IMR-90 (cell line): ENCODE results near the gene CYP11A1. TPM values are rescaled to one million over a fixed set of nuclear protein-coding genes. Genes with fewer than 3 reads are reported as not detected.

Source experiments
- ATAC-seq: fragments of 200-7000 bp; cut with Tn5 transposase; 2 replicates; pipeline ENCODE4 v1.9.1; 2020; ENCODE audit warnings: low read depth, mild to moderate bottlenecking, moderate library complexity
- BruUV-seq: library from RNA; stranded (reverse); fragments of 400-500 nt; replicated peaks from 2 replicates; lab custom pipeline; 2021; lab: Mats Ljungman, UMichigan
- CTCF ChIA-PET: fragments of 300-600 bp; formaldehyde crosslinking; extraction: SDS; loops from one replicate; lab custom pipeline; 2021; ENCODE audit warnings: antibody characterized with exemption; lab: Yijun Ruan, JAX
- POLR2A ChIA-PET: fragments of 300-600 bp; sonication (Branson Sonifier 250); formaldehyde crosslinking; loops from one replicate; lab custom pipeline; 2022; ENCODE audit warnings: antibody characterized with exemption; ENCODE audit not compliant: unreplicated experiment; lab: Charles Lee
- DNase-seq: peaks from one replicate; pipeline ENCODE4 v3.0.0; 2013
- H2AFZ ChIP-seq: replicated peaks from 2 replicates; pipeline ENCODE3; 2013; ENCODE audit warnings: low read length, mild to moderate bottlenecking; ENCODE audit not compliant: poor library complexity
- H2AK5ac ChIP-seq: 2 replicates; pipeline ENCODE4 v1.6.1; 2013; ENCODE audit warnings: low read depth, low read length, inconsistent platforms
- H2AK9ac ChIP-seq: replicated peaks from 2 replicates; pipeline ENCODE3; 2013; ENCODE audit warnings: mild to moderate bottlenecking, low read depth, low read length, moderate library complexity; ENCODE audit not compliant: poor library complexity
- H2BK120ac ChIP-seq: 2 replicates; pipeline ENCODE4 v1.6.1; 2013; ENCODE audit warnings: low read depth, low read length, inconsistent platforms
- H2BK15ac ChIP-seq: 3 replicates; pipeline ENCODE4 v1.6.1; 2013; ENCODE audit warnings: low read depth, low read length, inconsistent platforms
- H2BK20ac ChIP-seq: 2 replicates; pipeline ENCODE4 v1.6.1; 2013; ENCODE audit warnings: low read depth, mild to moderate bottlenecking, inconsistent platforms, low read length, moderate library complexity
- H2BK5ac ChIP-seq: 2 replicates; pipeline ENCODE4 v1.6.1; 2013; ENCODE audit warnings: mild to moderate bottlenecking, low read depth, low read length, inconsistent platforms; ENCODE audit not compliant: poor library complexity, severe bottlenecking
- H3K14ac ChIP-seq: replicated peaks from 2 replicates; pipeline ENCODE4 v1.6.1; 2013; ENCODE audit warnings: low read depth, low read length, inconsistent platforms
- H3K18ac ChIP-seq: 2 replicates; pipeline ENCODE4 v1.6.1; 2013; ENCODE audit warnings: low read depth, low read length, control low read depth
- H3K23ac ChIP-seq: 2 replicates; pipeline ENCODE4 v1.6.1; 2013; ENCODE audit warnings: low read depth, low read length, inconsistent platforms
- H3K27ac ChIP-seq: 2 replicates; pipeline ENCODE4 v1.5.1; 2013; ENCODE audit warnings: mild to moderate bottlenecking, control low read depth, low read length; ENCODE audit not compliant: insufficient read depth
- H3K27me3 ChIP-seq: 2 replicates; pipeline ENCODE4 v1.6.1; 2013; ENCODE audit warnings: low read length; ENCODE audit not compliant: control insufficient read depth, insufficient read depth
- H3K36me3 ChIP-seq: 2 replicates; pipeline ENCODE4 v1.6.1; 2013; ENCODE audit warnings: low read length, mixed read lengths; ENCODE audit not compliant: control insufficient read depth, insufficient read depth
- H3K4ac ChIP-seq: 2 replicates; pipeline ENCODE4 v1.6.1; 2013; ENCODE audit warnings: low read depth, low read length, inconsistent platforms
- H3K4me1 ChIP-seq: 2 replicates; pipeline ENCODE4 v1.6.1; 2013; ENCODE audit warnings: low read length, mixed read lengths; ENCODE audit not compliant: control insufficient read depth, insufficient read depth
- H3K4me2 ChIP-seq: 2 replicates; pipeline ENCODE4 v1.6.1; 2013; ENCODE audit warnings: low read depth, mild to moderate bottlenecking, control low read depth, low read length, moderate library complexity
- H3K4me3 ChIP-seq: 2 replicates; pipeline ENCODE4 v1.5.1; 2013; ENCODE audit warnings: low read depth, mild to moderate bottlenecking, control low read depth, low read length, moderate library complexity; ENCODE audit not compliant: insufficient read depth
- H3K56ac ChIP-seq: 2 replicates; pipeline ENCODE4 v1.6.1; 2013; ENCODE audit warnings: low read length, inconsistent platforms; ENCODE audit not compliant: insufficient read depth; ENCODE audit errors: extremely low read depth
- H3K79me1 ChIP-seq, 2 experiments: 2 replicates each; pipeline ENCODE4 v1.6.1; 2013; ENCODE audit warnings: low read length in 2 of 2, inconsistent platforms in 1 of 2, low read depth in 1 of 2
- H3K9ac ChIP-seq: 2 replicates; pipeline ENCODE4 v1.6.1; 2013; ENCODE audit warnings: low read depth, low read length, control low read depth
- H3K9me1 ChIP-seq: 2 replicates; pipeline ENCODE4 v1.6.1; 2013; ENCODE audit warnings: low read length, inconsistent platforms; ENCODE audit not compliant: insufficient read depth
- H3K9me3 ChIP-seq: 2 replicates; pipeline ENCODE4 v1.6.1; 2013; ENCODE audit warnings: low read length; ENCODE audit not compliant: control insufficient read depth, insufficient read depth
- H4K20me1 ChIP-seq: 2 replicates; pipeline ENCODE4 v1.6.1; 2013; ENCODE audit warnings: low read length, inconsistent platforms; ENCODE audit not compliant: insufficient read depth
- H4K5ac ChIP-seq: 2 replicates; pipeline ENCODE4 v1.6.1; 2013; ENCODE audit warnings: mild to moderate bottlenecking, low read depth, low read length, control low read depth
- H4K8ac ChIP-seq, 2 experiments: 2 replicates each; pipeline ENCODE4 v1.6.1; 2013; ENCODE audit warnings: low read depth in 2 of 2, low read length in 2 of 2, control low read depth in 1 of 2, inconsistent platforms in 1 of 2
- H4K91ac ChIP-seq: 2 replicates; pipeline ENCODE4 v1.6.1; 2013; ENCODE audit warnings: low read depth, low read length, inconsistent platforms; ENCODE audit not compliant: insufficient read depth
- CEBPB ChIP-seq: IDR thresholded peaks from 2 replicates; pipeline ENCODE4 v1.6.1; 2012; ENCODE audit warnings: low read depth, low read length, improper control_type of control experiment
- CHD1 ChIP-seq: IDR thresholded peaks from 2 replicates; pipeline ENCODE4 v1.6.1; 2012; ENCODE audit warnings: low read depth, low read length, improper control_type of control experiment
- FOS ChIP-seq: fragments of 150-350 bp; IDR thresholded peaks from 2 replicates; pipeline ENCODE4 v1.6.1; 2016; ENCODE audit warnings: low read depth, low read length
- MAFK ChIP-seq: IDR thresholded peaks from 2 replicates; pipeline ENCODE4 v1.6.1; 2012; ENCODE audit warnings: low read depth, low read length, improper control_type of control experiment
- MXI1 ChIP-seq: IDR thresholded peaks from 2 replicates; pipeline ENCODE4 v1.6.1; 2012; ENCODE audit warnings: low read depth, mild to moderate bottlenecking, low read length, moderate library complexity, borderline replicate concordance
- RFX5 ChIP-seq: IDR thresholded peaks from 2 replicates; pipeline ENCODE4 v1.8.0; 2012; ENCODE audit warnings: low read depth, mild to moderate bottlenecking, low read length, moderate library complexity
- SMC3 ChIP-seq: fragments of 150-350 bp; IDR thresholded peaks from 2 replicates; pipeline ENCODE4 v1.6.1; 2016; ENCODE audit warnings: low read depth, mild to moderate bottlenecking, antibody characterized with exemption, low read length, moderate library complexity
- WGBS, 2 experiments: methylation state at CpG; one replicate each; pipeline versions ENCODE4 v1.1.5 to v1.1.7; 2013; ENCODE audit warnings: missing lambda C conversion rate in 2 of 2; ENCODE audit not compliant: insufficient read length in 1 of 2; ENCODE audit errors: extremely low coverage in 2 of 2; 5-methylcytosine and 5-hydroxymethylcytosine counted together
- dilution Hi-C: fragments of 300-500 bp; cut with HindIII; formaldehyde crosslinking; loops from one replicate; pipeline ENCODE4 v1.14.3; 2018; ENCODE audit warnings: low sequenced_read_pairs; ENCODE audit not compliant: unreplicated experiment
- in situ Hi-C: fragments of 300-500 bp; cut with MboI; formaldehyde crosslinking; loops from 3 replicates; pipeline ENCODE4 v1.14.3; 2019; ENCODE audit warnings: low sequenced_read_pairs, inconsistent platforms, mixed read lengths
- intact Hi-C: fragments of 100-400 bp; cut with micrococcal nuclease; formaldehyde crosslinking; loops from 2 replicates; pipeline ENCODE4 v1.10.0; 2022
- polyA plus RNA-seq, 3 experiments: library from polyadenylated mRNA; depleted of rRNA; stranded (reverse); fragments of >200 nt; gene quantifications; 2 replicates each; pipeline ENCODE4 v1.2.3, GENCODE V29; 2012; ENCODE audit warnings: low replicate concordance in 1 of 3
- total RNA-seq: library from RNA; depleted of rRNA; stranded (reverse); fragments of >200 nt; gene quantifications from 2 replicates; pipeline ENCODE4 v1.2.3, GENCODE V29; 2012
- TF ChIP-seq, protein P1 (sequence below): fragments of 150-350 bp; IDR thresholded peaks from 2 replicates; pipeline ENCODE4 v1.6.1; 2016; ENCODE audit warnings: low read depth, mild to moderate bottlenecking, low read length, moderate library complexity, borderline replicate concordance
- TF ChIP-seq, protein P2 (sequence below): fragments of 150-350 bp; IDR thresholded peaks from 2 replicates; pipeline ENCODE4 v1.6.1; 2017; ENCODE audit warnings: mild to moderate bottlenecking, antibody characterized with exemption, low read length, low read depth

The CYP11A1 gene
- total and polyA plus RNA-seq, 2 of the 4 experiments (the other 2 are of a cell fraction): 0.18 to 0.50 TPM

DNA sequence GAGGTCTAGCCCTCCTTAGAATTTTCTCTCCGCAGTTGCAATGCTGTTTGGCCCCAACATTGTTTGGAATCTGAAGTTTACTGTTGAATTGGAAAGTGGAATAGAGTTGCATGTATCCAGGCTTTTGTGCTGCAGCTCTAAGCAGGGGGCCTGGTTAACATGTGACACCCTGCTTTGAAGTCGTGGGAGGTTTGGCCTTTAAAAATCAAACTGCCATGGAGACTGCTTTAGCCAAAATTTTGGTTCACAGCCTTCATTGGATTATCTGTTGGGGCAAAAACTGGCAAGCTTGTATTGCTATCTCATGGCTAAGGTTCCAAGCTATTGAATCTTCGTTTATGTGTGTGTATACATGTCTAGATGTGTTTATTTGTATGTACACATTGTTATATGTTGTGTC is 15.8 kb downstream of the CYP11A1 start:
- no peak overlapping the region for H2BK20ac ChIP-seq
- BruUV-seq: no TSS peak
- no peak overlapping the region for H2AFZ ChIP-seq
- no peak overlapping the region for H3K23ac ChIP-seq
- H4K91ac ChIP-seq: no peak overlapping the region
- TF ChIP-seq, protein P1, sequence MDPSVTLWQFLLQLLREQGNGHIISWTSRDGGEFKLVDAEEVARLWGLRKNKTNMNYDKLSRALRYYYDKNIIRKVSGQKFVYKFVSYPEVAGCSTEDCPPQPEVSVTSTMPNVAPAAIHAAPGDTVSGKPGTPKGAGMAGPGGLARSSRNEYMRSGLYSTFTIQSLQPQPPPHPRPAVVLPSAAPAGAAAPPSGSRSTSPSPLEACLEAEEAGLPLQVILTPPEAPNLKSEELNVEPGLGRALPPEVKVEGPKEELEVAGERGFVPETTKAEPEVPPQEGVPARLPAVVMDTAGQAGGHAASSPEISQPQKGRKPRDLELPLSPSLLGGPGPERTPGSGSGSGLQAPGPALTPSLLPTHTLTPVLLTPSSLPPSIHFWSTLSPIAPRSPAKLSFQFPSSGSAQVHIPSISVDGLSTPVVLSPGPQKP: no peak
- TF ChIP-seq MAFK (no peak), RFX5 (no peak), FOS (no peak), CHD1 (no peak), CEBPB (no peak), SMC3 (no peak), MXI1 (no peak)
- TF ChIP-seq, protein P2, sequence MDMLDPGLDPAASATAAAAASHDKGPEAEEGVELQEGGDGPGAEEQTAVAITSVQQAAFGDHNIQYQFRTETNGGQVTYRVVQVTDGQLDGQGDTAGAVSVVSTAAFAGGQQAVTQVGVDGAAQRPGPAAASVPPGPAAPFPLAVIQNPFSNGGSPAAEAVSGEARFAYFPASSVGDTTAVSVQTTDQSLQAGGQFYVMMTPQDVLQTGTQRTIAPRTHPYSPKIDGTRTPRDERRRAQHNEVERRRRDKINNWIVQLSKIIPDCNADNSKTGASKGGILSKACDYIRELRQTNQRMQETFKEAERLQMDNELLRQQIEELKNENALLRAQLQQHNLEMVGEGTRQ: no peak
- 0% methylated on average over 1 of the region's 3 CpGs; no CpG with 5 or more reads in 1 of the 2 experiments for WGBS, 2 experiments
- no peak overlapping the region for H2BK120ac ChIP-seq
- dilution Hi-C loops (no loop called here), in situ Hi-C loops (no loop called here), intact Hi-C loops (no loop called here)
- H2AK5ac ChIP-seq: no peak overlapping the region
- CTCF ChIA-PET: interaction anchor here (1.0 kb wide), 1 partner anchor 11 kb away, joined by 4 read pairs; no protein-coding TSS in a partner anchor
- no peak overlapping the region for H2BK15ac ChIP-seq
- H3K14ac ChIP-seq: no peak overlapping the region
- H3K4me2 ChIP-seq: no peak overlapping the region
- H4K20me1 ChIP-seq: no peaks in the 10 kb centered on the region
- ATAC-seq (no peak), DNase-seq (no peak)
- H3K27me3 ChIP-seq: peaks cover 35% of the 10 kb centered on the region
- POLR2A ChIA-PET: no interaction called here
- H3K4ac ChIP-seq: no peak overlapping the region
- H4K8ac ChIP-seq: no peak overlapping the region
- no peak overlapping the region for H3K56ac ChIP-seq
- no peak overlapping the region for H3K18ac ChIP-seq
- H3K4me1 ChIP-seq: no peaks in the 10 kb centered on the region
- H3K4me3 ChIP-seq: no peak overlapping the region
- peaks cover 2% of the 10 kb centered on the region; the same call in 1 of the 2 replicates for H3K9me3 ChIP-seq
- H3K27ac ChIP-seq: no peak overlapping the region
- H3K9ac ChIP-seq: no peak overlapping the region
- H4K5ac ChIP-seq: no peak overlapping the region
- H3K9me1 ChIP-seq: no peaks in the 10 kb centered on the region
- H3K79me1 ChIP-seq: no peaks in the 10 kb centered on the region
- H3K36me3 ChIP-seq: no peaks in the 10 kb centered on the region
- H2BK5ac ChIP-seq: no peak overlapping the region
- H2AK9ac ChIP-seq: no peak overlapping the region
